RWPE2 (cell line): ENCODE data around the gene PDLIM4.
A peak's percentile ranks its signal among the peaks of the same experiment; 100 is the strongest.

Experiments
- ATAC-seq: fragments of 200-7000 bp; cut with Tn5 transposase; 3 replicates; pipeline ENCODE4 v1.9.1; 2021; ENCODE audit warnings: low read depth
- DNase-seq: peaks from one replicate; pipeline ENCODE4 v3.0.0-alpha.2; 2020; ENCODE audit warnings: low spot score
- H3K27ac ChIP-seq: fragments of 450-650 bp; 2 replicates; pipeline ENCODE4 v1.5.1; 2017; ENCODE audit warnings: mild to moderate bottlenecking; ENCODE audit not compliant: poor library complexity, severe bottlenecking
- H3K27me3 ChIP-seq: fragments of 250-450 bp; sonication (Bioruptor Pico); 2 replicates; pipeline ENCODE4 v1.5.1; 2021; ENCODE audit warnings: mild to moderate bottlenecking, moderate library complexity; ENCODE audit not compliant: insufficient read depth, poor library complexity, severe bottlenecking
- H3K36me3 ChIP-seq: fragments of 250-450 bp; sonication (Bioruptor Pico); 2 replicates; pipeline ENCODE4 v1.5.1; 2020; ENCODE audit warnings: low read depth, mild to moderate bottlenecking, moderate library complexity
- H3K4me1 ChIP-seq: fragments of 250-450 bp; sonication (Bioruptor Pico); 2 replicates; pipeline ENCODE4 v1.5.1; 2021; ENCODE audit warnings: mild to moderate bottlenecking, moderate library complexity; ENCODE audit not compliant: insufficient read depth, poor library complexity, severe bottlenecking
- H3K4me3 ChIP-seq: fragments of 250-450 bp; sonication (Bioruptor Pico); 2 replicates; pipeline ENCODE4 v1.5.1; 2021; ENCODE audit warnings: mild to moderate bottlenecking, moderate library complexity; ENCODE audit not compliant: severe bottlenecking
- H3K9me3 ChIP-seq: fragments of 250-450 bp; sonication (Bioruptor Pico); 2 replicates; pipeline ENCODE4 v1.5.1; 2021; ENCODE audit warnings: mild to moderate bottlenecking, moderate library complexity; ENCODE audit not compliant: severe bottlenecking
- CTCF ChIP-seq: fragments of 450-650 bp; IDR thresholded peaks from one replicate; pipeline ENCODE4 v1.5.1; 2017; ENCODE audit warnings: mild to moderate bottlenecking, moderate library complexity; ENCODE audit not compliant: poor library complexity, severe bottlenecking

Gene PDLIM4

GRCh38 chr5:132266031-132266835 lies 8.7 kb downstream of the PDLIM4 start:
- Histone ChIP-seq H3K27me3 (no peaks in the 10 kb centered on the region), H3K36me3 (peaks cover 28% of the 10 kb centered on the region), H3K4me1 (peaks cover 27% of the 10 kb centered on the region), H3K9me3 (no peaks in the 10 kb centered on the region), H3K27ac (peak overlapping the region; percentile 95), H3K4me3 (no peak overlapping the region)
- DNase-seq (no peak), ATAC-seq (no peak)
- no peak for TF ChIP-seq CTCF

GRCh38 chr5:132266836-132267160 lies 9.3 kb downstream of the PDLIM4 start:
- H3K27ac ChIP-seq: peak overlapping the region; percentile 95
- no peaks in the 10 kb centered on the region for H3K9me3 ChIP-seq
- no peak for ATAC-seq
- H3K36me3 ChIP-seq: peaks cover 29% of the 10 kb centered on the region
- no peaks in the 10 kb centered on the region for H3K27me3 ChIP-seq
- no peak overlapping the region for H3K4me3 ChIP-seq
- peaks cover 26% of the 10 kb centered on the region for H3K4me1 ChIP-seq
- TF ChIP-seq CTCF: no peak
- no peak for DNase-seq

GRCh38 chr5:132267166-132267739 lies 9.8 kb downstream of the PDLIM4 start:
- no peak for DNase-seq
- Histone ChIP-seq H3K27me3 (no peaks in the 10 kb centered on the region), H3K4me3 (no peak overlapping the region), H3K4me1 (peaks cover 26% of the 10 kb centered on the region), H3K9me3 (no peaks in the 10 kb centered on the region), H3K27ac (no peak overlapping the region), H3K36me3 (peaks cover 33% of the 10 kb centered on the region)
- no peak for ATAC-seq
- no peak for TF ChIP-seq CTCF

- ATAC-seq (no peak), DNase-seq (peak; percentile 63)
- Histone ChIP-seq H3K27me3 (no peaks in the 10 kb centered on the region), H3K9me3 (no peaks in the 10 kb centered on the region), H3K36me3 (peaks cover 32% of the 10 kb centered on the region), H3K4me1 (peaks cover 26% of the 10 kb centered on the region), H3K4me3 (no peak overlapping the region), H3K27ac (no peak overlapping the region)
- TF ChIP-seq CTCF: no peak
These were observed 10.7 kb downstream of the PDLIM4 start for GRCh38 chr5:132267931-132268768.
